Right renal pelvis (tissue), 4 donors: ENCODE results near the gene GNG7. TPM values are rescaled to one million over a fixed set of nuclear protein-coding genes. Genes with fewer than 3 reads are reported as not detected.
"Not testable (repeated sequence)": the region's sequence is repeated elsewhere in the genome, so short reads cannot be mapped to it uniquely, and the experiment has no call there.

Experiments used
- DNase-seq, 4 donors: peaks; one replicate each; pipeline ENCODE4 v3.0.0-alpha.2; 2013; ENCODE audit warnings: low read depth in 4 of 4, low spot score in 3 of 4, missing footprints in 1 of 4
- polyA plus RNA-seq, 4 donors: library from polyadenylated mRNA; unstranded; fragments of 120-200 nt; gene quantifications; one replicate each; pipeline ENCODE4 v1.2.1, GENCODE V29; 2013; ENCODE audit not compliant: insufficient read length in 4 of 4

GNG7 gene
- polyA plus RNA-seq, 4 donors: 5.6 to 6.8 (median 6.3) TPM

GRCh38 chr19:2679439-2679838 lies 23.1 kb downstream of the GNG7 start:
- no peak for DNase-seq

- DNase-seq: not testable (repeated sequence)
Observed at GRCh38 chr19:2678948-2679347, 23.5 kb downstream of the GNG7 start.

- no peak for DNase-seq
Observed at GRCh38 chr19:2678044-2678671, 24.3 kb downstream of the GNG7 start.

DNA sequence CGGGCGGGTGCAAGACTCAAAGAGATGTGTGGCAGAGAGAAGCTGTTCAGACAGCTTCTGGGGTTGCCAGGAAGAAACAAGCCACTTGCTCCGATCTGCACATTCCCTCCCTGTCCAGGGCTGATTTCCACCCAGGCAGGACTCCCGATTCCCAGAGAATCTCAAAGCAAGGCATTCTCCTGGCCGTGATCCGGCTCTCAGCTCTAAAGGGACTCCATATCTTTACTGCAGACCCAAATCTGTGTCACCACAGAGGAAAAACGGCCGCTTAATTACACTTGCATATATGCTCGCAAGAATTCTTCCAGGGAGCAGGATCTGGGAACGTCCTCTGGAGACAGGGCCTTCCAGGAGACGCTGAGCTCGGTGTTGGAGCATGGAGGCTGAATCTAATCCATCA lies 25.7 kb downstream of the GNG7 start:
- DNase-seq: no peak

GRCh38 chr19:2675892-2676291 lies 26.6 kb downstream of the GNG7 start:
- DNase-seq: no peak

GRCh38 chr19:2670217-2670616 lies 32.3 kb downstream of the GNG7 start:
- no peak for DNase-seq

GRCh38 chr19:2668175-2668763 lies 34.2 kb downstream of the GNG7 start:
- DNase-seq: no peak

DNA sequence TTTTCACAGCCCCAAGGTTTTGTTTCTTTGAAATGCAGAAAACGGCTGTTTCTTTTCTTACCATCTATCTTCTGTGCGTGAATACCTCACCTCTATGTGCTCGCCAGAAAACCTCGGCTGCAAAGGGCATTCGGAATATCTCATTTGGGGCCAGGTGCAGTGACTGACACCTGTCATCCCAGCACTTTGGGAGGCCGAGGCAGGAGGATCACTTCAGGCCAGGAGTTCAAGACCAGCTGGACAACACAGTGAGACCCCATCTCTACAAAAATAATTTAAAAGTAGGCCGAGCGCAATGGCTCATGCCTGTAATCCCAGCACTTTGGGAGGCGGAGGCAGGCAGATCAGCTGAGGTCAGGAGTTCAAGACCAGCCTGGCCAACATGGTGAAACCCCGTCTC lies 35.1 kb downstream of the GNG7 start:
- not testable (repeated sequence) for DNase-seq

- no peak for DNase-seq
Observed at GRCh38 chr19:2666344-2666994, 36.0 kb downstream of the GNG7 start.

GRCh38 chr19:2665103-2665502 lies 37.4 kb downstream of the GNG7 start:
- no peak for DNase-seq

DNA sequence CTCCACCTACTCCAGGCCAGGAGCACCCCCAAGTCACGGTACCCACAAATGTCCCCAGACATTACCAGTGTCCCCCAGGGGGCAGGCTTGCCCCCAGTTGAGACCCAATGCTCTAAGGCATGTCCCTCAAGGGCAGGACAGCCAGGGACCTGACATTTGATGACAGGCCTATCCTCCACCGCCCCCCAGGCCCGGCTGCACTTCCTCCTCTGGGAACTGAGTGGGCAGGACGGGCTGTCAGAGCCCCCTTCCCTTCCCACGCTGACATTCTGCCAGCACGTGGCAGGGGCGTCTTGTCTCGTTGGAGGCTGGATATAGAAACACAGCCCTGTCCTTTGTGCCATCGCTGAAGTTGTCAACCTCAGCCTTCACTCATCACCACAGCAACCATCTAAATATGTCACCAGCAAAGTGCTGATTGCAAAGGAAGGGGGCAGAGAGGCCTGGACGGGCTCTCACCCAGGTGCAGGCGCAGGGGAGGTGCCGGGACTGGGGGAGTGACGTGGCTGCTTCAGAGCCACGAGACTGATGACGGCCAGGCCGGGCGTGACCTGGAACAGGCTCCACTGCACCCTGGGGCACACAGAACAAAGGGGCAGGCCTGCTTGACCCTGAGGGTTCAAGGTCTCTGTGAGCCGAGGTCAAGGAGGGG lies 38.4 kb downstream of the GNG7 start:
- DNase-seq: no peak

DNA sequence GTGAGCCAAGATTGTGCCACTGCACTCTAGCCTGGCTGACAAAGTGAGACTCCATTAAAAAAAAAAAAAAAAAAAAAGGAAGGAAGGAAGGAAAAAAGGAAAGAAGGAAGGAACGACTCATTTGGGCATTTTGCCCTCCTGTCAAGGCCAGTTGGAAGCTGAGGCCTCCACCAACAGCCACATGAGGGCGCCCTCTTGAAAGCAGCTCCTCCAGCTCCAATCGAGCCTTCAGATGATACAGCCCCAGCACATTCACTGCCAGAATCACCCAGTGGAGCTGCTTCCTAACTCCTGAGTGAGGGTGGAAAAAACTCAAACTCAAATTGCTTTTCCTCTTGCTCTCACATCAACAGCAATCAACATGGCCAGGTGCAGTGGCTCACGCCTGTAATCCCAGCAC lies 40.9 kb downstream of the GNG7 start:
- DNase-seq: no peak

- DNase-seq: no peak
Observed at GRCh38 chr19:2659856-2660432, 42.5 kb downstream of the GNG7 start.

- no peak for DNase-seq
Observed at GRCh38 chr19:2656533-2656932, 46.0 kb downstream of the GNG7 start.

DNA sequence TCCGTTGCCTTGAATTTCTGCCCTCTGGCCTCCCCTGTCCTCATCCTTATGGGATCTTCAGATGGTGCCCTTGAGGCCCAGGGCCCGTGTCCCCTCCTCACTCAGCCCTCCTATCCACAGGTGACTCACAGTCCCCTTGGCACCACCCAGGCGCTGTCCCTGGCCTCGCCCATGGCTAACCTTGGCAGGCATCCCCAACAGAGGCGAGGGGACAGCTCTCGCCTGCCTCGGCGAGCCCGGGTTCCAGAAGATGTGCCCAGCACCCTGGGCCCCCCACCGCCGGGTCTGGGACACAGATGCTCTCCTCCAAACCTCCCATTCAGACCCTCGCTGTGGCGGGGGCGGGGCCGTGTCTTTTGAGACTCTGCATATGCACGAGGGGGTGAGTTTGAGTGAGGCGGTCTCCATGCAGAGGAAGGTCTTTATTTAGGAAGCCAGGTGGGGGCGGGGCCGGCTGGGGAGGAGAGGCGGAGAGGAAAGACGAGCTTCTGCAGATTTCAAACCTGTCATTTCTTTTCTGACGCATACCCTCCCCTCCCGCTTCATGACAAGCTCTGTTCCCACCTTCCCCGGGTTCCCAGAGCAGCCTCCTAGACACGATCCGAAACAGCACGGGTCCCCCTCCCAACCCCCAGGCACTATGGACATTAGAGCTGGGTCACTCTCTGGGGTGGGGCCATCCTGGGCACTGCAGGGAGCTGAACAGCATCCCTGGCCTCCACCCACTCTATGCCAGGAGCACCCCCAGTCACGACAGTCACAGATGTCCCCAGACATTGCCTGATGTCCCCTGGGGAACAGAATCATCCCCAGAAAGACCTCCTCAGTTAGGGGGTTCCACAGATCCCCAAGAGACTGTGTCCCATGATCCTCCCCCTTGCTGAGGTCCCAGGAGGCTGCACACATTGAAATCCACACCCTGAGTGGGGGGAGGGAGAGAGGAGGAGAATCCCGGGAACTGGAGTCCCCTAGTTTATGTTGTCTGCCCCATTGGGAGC lies 48.5 kb downstream of the GNG7 start:
- no peak for DNase-seq

DNA sequence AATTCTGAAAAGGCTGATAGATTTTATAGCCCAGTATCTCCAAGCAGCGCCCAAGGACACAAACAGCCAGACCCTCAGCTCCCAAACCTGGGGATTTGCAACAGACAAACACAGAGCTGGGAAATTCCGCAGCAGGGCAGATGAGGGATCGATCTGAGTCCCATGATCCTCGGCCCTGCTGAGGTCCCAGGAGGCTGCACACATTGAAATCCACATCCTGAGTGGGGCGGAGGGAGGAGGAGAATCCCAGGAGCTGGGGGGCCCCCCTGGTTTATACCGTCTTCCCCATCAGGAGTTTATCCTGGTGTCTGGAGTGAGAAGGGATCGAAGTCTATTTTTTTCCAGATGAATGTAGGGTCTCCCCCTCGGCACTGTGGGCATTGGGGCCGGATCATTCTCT lies 49.3 kb downstream of the GNG7 start:
- no peak for DNase-seq

DNA sequence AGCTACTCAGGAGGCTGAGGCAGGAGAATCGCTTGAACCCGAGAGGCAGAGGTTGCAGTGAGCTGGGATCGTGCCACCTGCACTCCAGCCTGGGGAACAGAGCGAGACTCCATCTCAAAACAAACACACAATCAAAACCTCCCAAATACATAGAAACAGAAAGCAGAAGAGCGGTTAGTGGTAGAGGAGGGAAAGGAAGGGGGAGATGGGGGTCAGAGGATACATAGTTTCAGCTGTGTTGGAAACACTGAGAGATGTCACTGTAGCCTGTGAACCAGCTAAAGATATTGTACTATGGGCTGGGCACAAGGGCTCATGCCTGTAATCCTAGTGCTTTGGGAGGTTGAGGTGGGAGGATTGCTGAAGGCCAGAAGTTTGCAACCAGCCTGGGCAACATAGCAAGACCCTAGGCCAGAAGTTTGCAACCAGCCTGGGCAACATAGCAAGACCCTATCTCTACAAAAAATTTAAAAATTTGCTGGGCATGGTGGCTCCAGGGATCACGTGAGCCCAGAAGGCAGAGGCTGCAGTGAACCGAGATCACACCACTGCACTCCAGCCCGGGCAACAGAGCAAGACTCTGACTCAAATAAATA lies 49.9 kb downstream of the GNG7 start:
- DNase-seq: no peak

GRCh38 chr19:2651002-2651733 lies 51.3 kb downstream of the GNG7 start:
- DNase-seq: not testable (repeated sequence)

DNA sequence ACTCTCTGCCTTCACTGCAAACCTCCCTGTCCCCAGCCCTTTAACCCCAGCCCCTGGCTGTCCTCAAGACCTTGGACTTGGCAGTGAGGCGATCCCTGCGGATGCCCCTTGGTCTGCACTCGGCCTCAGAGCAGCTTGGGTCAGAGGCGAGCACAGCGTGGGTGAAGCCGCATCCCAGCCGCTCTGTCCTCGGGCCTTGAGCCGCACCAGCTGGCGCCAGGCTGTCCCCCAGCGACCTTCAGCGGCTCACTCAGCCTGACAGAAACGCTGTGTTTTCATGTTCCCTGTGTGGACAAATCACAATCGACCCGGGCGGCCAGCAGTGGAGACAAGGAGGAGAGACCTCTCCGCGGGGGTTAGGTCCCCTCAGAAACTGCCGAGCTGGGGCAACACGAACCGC lies 52.0 kb downstream of the GNG7 start:
- no peak for DNase-seq
